Astrocyte of the spinal cord (primary cell): ENCODE results near the gene CGN.

ENCODE experiments used
- DNase-seq: peaks from one replicate; pipeline ENCODE4 v3.0.0; 2011; ENCODE audit warnings: low read depth, low spot score
- H3K4me3 ChIP-seq: 2 replicates; pipeline ENCODE4 v1.5.1; 2011; ENCODE audit warnings: low read depth, mild to moderate bottlenecking, low read length, moderate library complexity
- CTCF ChIP-seq: IDR thresholded peaks from 2 replicates; pipeline ENCODE4 v1.5.1; 2012; ENCODE audit warnings: low read depth, mild to moderate bottlenecking, low read length, inconsistent platforms
- in situ Hi-C: cut with HindIII; loops from 2 replicates; pipeline ENCODE4 v1.10.0; 2017; ENCODE audit warnings: low sequenced_read_pairs

Gene CGN

GRCh38 chr1:151533870-151534269 is 22.7 kb downstream of the CGN start:
- no peak for DNase-seq
- no peak for TF ChIP-seq CTCF
- H3K4me3 ChIP-seq, result no peak overlapping the region
- in situ Hi-C loops, result no loop called here

- no peak overlapping the region for H3K4me3 ChIP-seq
- peak; percentile 64 for DNase-seq
- in situ Hi-C loops, result no loop called here
Observed at GRCh38 chr1:151534662-151535278, 23.6 kb downstream of the CGN start.

GRCh38 chr1:151535326-151536271 is 24.4 kb downstream of the CGN start:
- H3K4me3 ChIP-seq, result no peak overlapping the region
- in situ Hi-C loops, result no loop called here
- DNase-seq, result no peak
- TF ChIP-seq CTCF, result no peak

More at GRCh38 chr1:151534662-151535278, 23.6 kb downstream of the CGN start:
- peak; percentile 95 for TF ChIP-seq CTCF

- no peak overlapping the region for H3K4me3 ChIP-seq
- no peak for DNase-seq
- no peak for TF ChIP-seq CTCF
- in situ Hi-C loops, result no loop called here
Observed at GRCh38 chr1:151536499-151536898, 25.3 kb downstream of the CGN start.

- no peak for TF ChIP-seq CTCF
- peak; percentile 96 for DNase-seq
- no peak overlapping the region for H3K4me3 ChIP-seq
- in situ Hi-C loops, result no loop called here
Observed at GRCh38 chr1:151537112-151537511, 25.9 kb downstream of the CGN start.

- peak; percentile 95 for DNase-seq
- in situ Hi-C loops, result no loop called here
- H3K4me3 ChIP-seq, result peak overlapping the region; percentile 76
- TF ChIP-seq CTCF, result no peak
Observed at GRCh38 chr1:151539321-151540020, 28.3 kb downstream of the CGN start.
